Fibroblast of lung (primary cell): ENCODE results near the gene HSPA4. TPM values are rescaled to one million over a fixed set of nuclear protein-coding genes. Genes with fewer than 3 reads are reported as not detected.

Experiments
- DNase-seq, 2 donors: peaks; one replicate each; pipeline versions ENCODE4 v3.0.0 to v3.0.0-alpha.2; 2010; ENCODE audit warnings: low read depth in 2 of 2
- H2AFZ ChIP-seq: 2 replicates; pipeline ENCODE4 v1.5.1; 2012; ENCODE audit warnings: low read length, control low read depth, inconsistent platforms
- H3K27ac ChIP-seq: 2 replicates; pipeline ENCODE4 v1.5.1; 2011; ENCODE audit warnings: low read length, control low read depth; ENCODE audit not compliant: insufficient read depth
- H3K27me3 ChIP-seq: 2 replicates; pipeline ENCODE4 v1.5.1; 2011; ENCODE audit warnings: mild to moderate bottlenecking, low read length; ENCODE audit not compliant: control insufficient read depth, insufficient read depth
- H3K36me3 ChIP-seq: 2 replicates; pipeline ENCODE4 v1.5.1; 2011; ENCODE audit warnings: low read length; ENCODE audit not compliant: control insufficient read depth, insufficient read depth
- H3K4me1 ChIP-seq: 2 replicates; pipeline ENCODE4 v1.5.1; 2011; ENCODE audit warnings: low read length; ENCODE audit not compliant: control insufficient read depth, insufficient read depth; ENCODE audit errors: extremely low read depth
- H3K4me2 ChIP-seq: 2 replicates; pipeline ENCODE4 v1.5.1; 2011; ENCODE audit warnings: low read length, control low read depth; ENCODE audit not compliant: insufficient read depth; ENCODE audit errors: extremely low read depth
- H3K4me3 ChIP-seq, 4 experiments: fragments of 200-600 bp in 1 of 4; sonication (generic) in 1 of 4; replicated peaks in 1 of 4; 2 replicates each; pipeline ENCODE4 v1.5.1; 2011 to 2016; ENCODE audit warnings: low read length in 4 of 4, low read depth in 3 of 4, mild to moderate bottlenecking in 3 of 4, control low read depth in 2 of 4, inconsistent platforms in 1 of 4, mixed read lengths in 1 of 4; ENCODE audit not compliant: insufficient read depth in 1 of 4; ENCODE audit errors: control extremely low read depth in 1 of 4
- H3K79me2 ChIP-seq: 2 replicates; pipeline ENCODE4 v1.5.1; 2012; ENCODE audit warnings: mild to moderate bottlenecking, low read length, inconsistent platforms; ENCODE audit not compliant: control insufficient read depth, insufficient read depth
- H3K9ac ChIP-seq: 2 replicates; pipeline ENCODE4 v1.5.1; 2011; ENCODE audit warnings: mild to moderate bottlenecking, low read length, control low read depth; ENCODE audit not compliant: insufficient read depth
- H3K9me3 ChIP-seq: 2 replicates; pipeline ENCODE4 v1.5.1; 2012; ENCODE audit warnings: low read depth, low read length; ENCODE audit not compliant: control insufficient read depth, insufficient read depth
- H4K20me1 ChIP-seq: 2 replicates; pipeline ENCODE4 v1.5.1; 2011; ENCODE audit warnings: low read length; ENCODE audit not compliant: control insufficient read depth, insufficient read depth; ENCODE audit errors: extremely low read depth
- EZH2 ChIP-seq: IDR thresholded peaks from 2 replicates; pipeline ENCODE4 v1.5.1; 2012; ENCODE audit warnings: low read length, control low read depth, mild to moderate bottlenecking; ENCODE audit errors: missing control alignments
- polyA plus RNA-seq, 2 donors: library from polyadenylated mRNA; depleted of rRNA in 1 of 2; stranded (reverse) in 1 of 2; unstranded in 1 of 2; fragments of >200 nt; gene quantifications; 2 replicates each; pipeline ENCODE4 v1.2.1, GENCODE V29; 2011 to 2012; ENCODE audit warnings: missing spikeins in 1 of 2
- total RNA-seq: library from RNA; depleted of rRNA; stranded (reverse); fragments of >200 nt; gene quantifications from 2 replicates; pipeline ENCODE4 v1.2.1, GENCODE V29; 2014
- TF ChIP-seq, protein P1 (sequence below), 2 donors: IDR thresholded peaks in 1 of 2; conservative IDR thresholded peaks in 1 of 2; 1 replicate in 1 of 2; 2 replicates in 1 of 2; pipeline ENCODE4 v1.5.1; 2011 to 2012; ENCODE audit warnings: low read length in 2 of 2, control low read depth in 1 of 2, inconsistent platforms in 1 of 2, low read depth in 1 of 2, mild to moderate bottlenecking in 1 of 2

HSPA4 gene
- total and polyA plus RNA-seq, 2 donors (not counting 1 experiment from before 2014, with no cell fraction given): 89.1 to 108 TPM

DNA sequence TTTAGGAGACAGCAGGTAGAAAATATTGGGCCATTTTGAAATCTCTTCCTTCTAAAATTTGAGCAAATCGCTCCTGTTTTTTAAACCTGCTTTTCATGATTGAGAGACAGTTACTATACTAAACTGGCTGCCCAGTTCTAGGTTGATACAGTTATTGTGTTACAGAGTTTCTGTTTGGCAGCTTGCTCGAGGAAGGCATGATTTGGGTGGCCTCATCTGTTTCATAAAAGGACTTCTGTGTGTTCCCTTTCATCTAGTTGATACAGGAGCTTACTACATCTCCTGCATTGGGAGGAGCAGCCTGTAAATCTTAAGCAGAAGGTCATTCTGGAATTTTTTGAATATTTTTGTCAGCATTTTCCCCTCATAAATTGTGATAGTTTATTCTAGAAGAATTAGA is 14.2 kb downstream of the HSPA4 start:
- TF ChIP-seq EZH2: no peak
- TF ChIP-seq, protein P1, sequence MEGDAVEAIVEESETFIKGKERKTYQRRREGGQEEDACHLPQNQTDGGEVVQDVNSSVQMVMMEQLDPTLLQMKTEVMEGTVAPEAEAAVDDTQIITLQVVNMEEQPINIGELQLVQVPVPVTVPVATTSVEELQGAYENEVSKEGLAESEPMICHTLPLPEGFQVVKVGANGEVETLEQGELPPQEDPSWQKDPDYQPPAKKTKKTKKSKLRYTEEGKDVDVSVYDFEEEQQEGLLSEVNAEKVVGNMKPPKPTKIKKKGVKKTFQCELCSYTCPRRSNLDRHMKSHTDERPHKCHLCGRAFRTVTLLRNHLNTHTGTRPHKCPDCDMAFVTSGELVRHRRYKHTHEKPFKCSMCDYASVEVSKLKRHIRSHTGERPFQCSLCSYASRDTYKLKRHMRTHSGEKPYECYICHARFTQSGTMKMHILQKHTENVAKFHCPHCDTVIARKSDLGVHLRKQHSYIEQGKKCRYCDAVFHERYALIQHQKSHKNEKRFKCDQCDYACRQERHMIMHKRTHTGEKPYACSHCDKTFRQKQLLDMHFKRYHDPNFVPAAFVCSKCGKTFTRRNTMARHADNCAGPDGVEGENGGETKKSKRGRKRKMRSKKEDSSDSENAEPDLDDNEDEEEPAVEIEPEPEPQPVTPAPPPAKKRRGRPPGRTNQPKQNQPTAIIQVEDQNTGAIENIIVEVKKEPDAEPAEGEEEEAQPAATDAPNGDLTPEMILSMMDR (conservative IDR thresholded peaks at IDR 0.05 in 1 of 2, IDR thresholded peaks at IDR 0.05 in 1 of 2; ENCODE audit: low read depth in 1 of 2, low read length in 2 of 2): no peak
- H3K36me3 ChIP-seq: peaks cover 2% of the 10 kb centered on the region
- no peak overlapping the region for H3K4me3 ChIP-seq

DNA sequence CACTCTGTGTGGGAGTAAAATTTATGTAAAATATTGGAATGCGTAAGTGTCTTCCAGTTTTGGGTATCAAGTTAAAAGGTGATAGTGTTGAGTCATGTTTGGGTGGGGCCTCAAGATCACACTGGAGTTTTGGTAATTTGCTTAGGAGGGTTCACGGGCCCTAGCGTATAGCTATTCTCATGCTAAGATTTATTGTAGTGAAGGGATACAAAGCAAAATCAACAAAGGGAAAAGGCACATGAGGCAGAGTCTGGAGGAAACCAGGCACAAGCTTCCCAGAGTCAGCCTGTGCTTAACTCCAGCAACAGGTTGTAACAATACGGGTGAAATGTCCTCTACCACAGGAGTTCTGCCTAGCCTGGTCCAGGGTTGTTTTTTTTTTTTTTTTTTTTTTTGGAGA is 20.2 kb downstream of the HSPA4 start:
- H4K20me1 ChIP-seq: no peaks in the 10 kb centered on the region
- no peak overlapping the region for H3K4me3 ChIP-seq
- DNase-seq: no peak
- H3K4me1 ChIP-seq: no peaks in the 10 kb centered on the region
- H3K36me3 ChIP-seq: no peaks in the 10 kb centered on the region
- H3K9me3 ChIP-seq: no peaks in the 10 kb centered on the region
- H2AFZ ChIP-seq: no peak overlapping the region
- no peak for TF ChIP-seq EZH2
- TF ChIP-seq, protein P1 (conservative IDR thresholded peaks at IDR 0.05 in 1 of 2, IDR thresholded peaks at IDR 0.05 in 1 of 2; ENCODE audit: low read depth in 1 of 2, low read length in 2 of 2): no peak
- H3K27me3 ChIP-seq: no peaks in the 10 kb centered on the region
- no peak overlapping the region for H3K9ac ChIP-seq
- no peak overlapping the region for H3K4me2 ChIP-seq
- no peak overlapping the region for H3K27ac ChIP-seq
- H3K79me2 ChIP-seq: peaks cover 9% of the 10 kb centered on the region

More for the DNA sequence above, 14.2 kb downstream of the HSPA4 start:
- Histone ChIP-seq H3K9ac (no peak overlapping the region), H3K27ac (no peak overlapping the region), H3K4me2 (no peak overlapping the region), H3K4me1 (no peaks in the 10 kb centered on the region), H3K27me3 (no peaks in the 10 kb centered on the region), H4K20me1 (no peaks in the 10 kb centered on the region), H2AFZ (no peak overlapping the region), H3K79me2 (peaks cover 44% of the 10 kb centered on the region), H3K9me3 (no peaks in the 10 kb centered on the region)
- no peak for DNase-seq

DNA sequence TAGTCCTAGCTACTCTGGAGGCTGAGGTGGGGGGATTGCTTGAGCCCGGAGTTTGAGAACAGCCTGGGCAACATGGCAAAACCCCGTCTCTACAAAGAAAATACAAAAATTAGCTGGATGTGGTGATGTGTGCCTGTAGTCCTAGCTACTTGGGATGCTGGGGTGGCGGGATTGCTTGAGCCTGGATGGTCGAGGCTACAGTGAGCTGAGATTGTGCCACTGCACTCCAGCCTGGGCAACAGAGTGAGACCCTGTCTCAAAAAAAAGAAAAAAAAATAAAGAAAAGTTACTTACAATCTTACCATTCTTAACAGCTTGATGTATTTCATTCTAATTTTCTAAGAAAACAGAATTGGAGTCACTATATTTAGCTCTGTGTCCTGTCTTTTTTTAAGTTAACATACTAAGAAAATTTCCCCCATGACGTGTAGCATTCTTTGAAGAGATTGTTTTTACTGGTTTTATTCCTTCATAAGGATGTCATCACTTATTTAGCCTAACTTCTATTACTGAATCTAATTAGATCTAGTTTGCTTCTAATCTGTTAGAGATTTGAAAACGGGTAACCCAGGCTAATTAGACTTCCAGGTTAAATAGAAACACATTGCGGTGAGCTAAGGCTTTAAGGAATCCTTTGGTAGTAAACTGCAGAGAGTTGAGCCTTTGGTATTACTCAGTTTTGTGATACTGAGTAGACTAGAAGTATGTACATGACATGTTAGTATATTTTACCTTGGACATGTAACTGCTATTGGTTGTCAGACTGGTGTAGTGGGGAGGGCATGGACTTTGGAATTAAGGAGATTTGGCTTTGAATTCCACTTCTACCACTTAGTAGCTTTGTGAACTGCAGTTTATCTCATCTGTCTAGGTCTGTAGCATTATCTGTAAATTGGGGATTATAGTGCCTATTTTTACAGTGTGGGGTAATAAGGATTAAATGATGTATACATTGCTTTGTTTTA is 24.0 kb downstream of the HSPA4 start:
- H3K4me3 ChIP-seq: no peak overlapping the region
- no peak overlapping the region for H3K4me2 ChIP-seq
- no peak for DNase-seq
- H3K79me2 ChIP-seq: peaks cover 29% of the 10 kb centered on the region
- no peaks in the 10 kb centered on the region for H3K4me1 ChIP-seq
- H3K9me3 ChIP-seq: no peaks in the 10 kb centered on the region
- no peak overlapping the region for H2AFZ ChIP-seq
- TF ChIP-seq, protein P1 (conservative IDR thresholded peaks at IDR 0.05 in 1 of 2, IDR thresholded peaks at IDR 0.05 in 1 of 2; ENCODE audit: low read depth in 1 of 2, low read length in 2 of 2): no peak
- no peak for TF ChIP-seq EZH2
- H3K27me3 ChIP-seq: no peaks in the 10 kb centered on the region
- H4K20me1 ChIP-seq: no peaks in the 10 kb centered on the region
- no peak overlapping the region for H3K9ac ChIP-seq
- no peaks in the 10 kb centered on the region for H3K36me3 ChIP-seq
- H3K27ac ChIP-seq: peak overlapping the region; percentile 10
